Subcutaneous abdominal adipose tissue (tissue), 5 donors: ENCODE results near the gene ACTN4.
A peak's percentile ranks its signal among the peaks of the same experiment; 100 is the strongest.

Experiments
- H3K27ac ChIP-seq: one replicate; pipeline ENCODE4 v1.7.0; 2013; ENCODE audit warnings: low read depth, mild to moderate bottlenecking, inconsistent platforms, low read length, moderate library complexity
- H3K27me3 ChIP-seq, 5 donors: one replicate each; pipeline ENCODE4 v1.7.0; 2013; ENCODE audit warnings: low read length in 5 of 5, inconsistent platforms in 1 of 5; ENCODE audit not compliant: control insufficient read depth in 5 of 5, insufficient read depth in 4 of 5
- H3K36me3 ChIP-seq, 5 donors: one replicate each; pipeline ENCODE4 v1.7.0; 2013; ENCODE audit warnings: low read length in 5 of 5; ENCODE audit not compliant: control insufficient read depth in 5 of 5, insufficient read depth in 5 of 5
- H3K4me1 ChIP-seq, 5 donors: one replicate each; pipeline ENCODE4 v1.7.0; 2013; ENCODE audit warnings: low read length in 5 of 5, mild to moderate bottlenecking in 3 of 5, moderate library complexity in 1 of 5; ENCODE audit not compliant: control insufficient read depth in 5 of 5, insufficient read depth in 5 of 5
- H3K4me3 ChIP-seq, 5 donors: one replicate each; pipeline ENCODE4 v1.7.0; 2013; ENCODE audit warnings: low read length in 5 of 5, low read depth in 1 of 5
- H3K9ac ChIP-seq, 5 donors: one replicate each; pipeline ENCODE4 v1.7.0; 2013; ENCODE audit warnings: low read length in 5 of 5, mild to moderate bottlenecking in 4 of 5, moderate library complexity in 3 of 5
- H3K9me3 ChIP-seq, 5 donors: one replicate each; pipeline ENCODE4 v1.7.0; 2013; ENCODE audit warnings: low read length in 5 of 5; ENCODE audit not compliant: control insufficient read depth in 5 of 5
- donor health status: healthy.
- donor health status: healthy.
- donor health status: healthy.
- donor health status: healthy.
- donor health status: healthy.

Gene ACTN4

DNA sequence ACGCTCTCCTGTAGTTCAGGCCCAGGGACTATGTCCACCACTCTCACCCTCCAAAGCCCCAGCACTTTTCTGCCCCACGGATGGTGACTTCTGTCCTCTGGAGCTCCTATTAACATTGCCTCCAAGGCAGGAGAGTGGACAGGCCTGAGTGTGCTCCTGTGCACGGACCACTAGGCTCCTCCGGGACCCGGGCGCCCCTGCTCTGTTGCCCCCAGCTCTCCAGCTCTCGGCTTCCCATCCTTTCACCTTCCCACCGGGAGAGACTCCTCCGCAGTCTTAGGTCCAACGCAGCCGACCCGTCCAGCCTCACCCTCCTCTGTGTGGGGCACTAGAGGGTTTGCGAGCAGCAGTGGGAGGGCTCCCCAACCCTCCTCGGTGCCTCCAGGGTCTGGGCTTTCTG, 66.4 kb downstream of the ACTN4 start:
- Histone ChIP-seq H3K4me3 (no peak overlapping the region), H3K27ac (no peak overlapping the region), H3K9ac (no peak overlapping the region), H3K36me3 (peaks cover 0 to 98% (median 91%) of the 10 kb centered on the region in 5 donors), H3K4me1 (peaks cover 9 to 55% (median 51%) of the 10 kb centered on the region in 5 donors), H3K9me3 (no peaks in the 10 kb centered on the region), H3K27me3 (no peaks in the 10 kb centered on the region)

- H3K4me1 ChIP-seq: peaks cover 12 to 55% (median 51%) of the 10 kb centered on the region in 5 donors
- H3K9ac ChIP-seq: no peak overlapping the region
- H3K27ac ChIP-seq: no peak overlapping the region
- H3K4me3 ChIP-seq: no peak overlapping the region
- H3K27me3 ChIP-seq: no peaks in the 10 kb centered on the region
- H3K9me3 ChIP-seq: no peaks in the 10 kb centered on the region
- peaks cover 0 to 98% (median 91%) of the 10 kb centered on the region in 5 donors for H3K36me3 ChIP-seq
Observed at GRCh38 chr19:38714354-38714778, 66.9 kb downstream of the ACTN4 start.

DNA sequence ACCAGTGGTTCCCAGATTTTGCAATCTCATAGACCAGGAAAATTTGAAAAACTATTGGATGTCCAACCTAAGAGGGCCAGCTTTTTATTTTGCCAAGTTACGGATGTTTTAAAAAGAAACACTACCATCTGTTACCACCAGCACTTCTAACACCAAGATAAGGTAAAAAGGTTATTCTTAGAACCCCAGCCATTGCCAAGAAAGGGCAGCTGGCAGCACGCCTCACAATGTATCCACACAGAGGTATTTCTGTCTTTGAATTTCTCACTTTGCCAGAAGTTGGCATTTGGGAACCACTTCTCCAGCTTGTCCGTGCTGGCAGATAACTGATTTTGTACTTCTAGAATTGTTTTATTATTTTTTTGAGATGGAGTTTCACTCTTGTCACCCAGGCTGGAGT, 68.1 kb downstream of the ACTN4 start:
- H3K4me1 ChIP-seq: peaks cover 10 to 50% (median 47%) of the 10 kb centered on the region in 5 donors
- H3K27ac ChIP-seq: no peak overlapping the region
- no peaks in the 10 kb centered on the region for H3K9me3 ChIP-seq
- H3K36me3 ChIP-seq: peaks cover 0 to 98% (median 89%) of the 10 kb centered on the region in 5 donors
- no peak overlapping the region for H3K4me3 ChIP-seq
- H3K27me3 ChIP-seq: no peaks in the 10 kb centered on the region
- H3K9ac ChIP-seq: no peak overlapping the region

- Histone ChIP-seq H3K4me3 (no peak overlapping the region), H3K4me1 (peaks cover 8 to 37% (median 32%) of the 10 kb centered on the region in 5 donors), H3K9ac (no peak overlapping the region), H3K27me3 (no peaks in the 10 kb centered on the region), H3K9me3 (no peaks in the 10 kb centered on the region), H3K27ac (no peak overlapping the region), H3K36me3 (peaks cover 0 to 98% (median 90%) of the 10 kb centered on the region in 5 donors)
Observed at GRCh38 chr19:38717051-38717450, 69.6 kb downstream of the ACTN4 start.

GRCh38 chr19:38717855-38718254, 70.4 kb downstream of the ACTN4 start:
- no peaks in the 10 kb centered on the region for H3K27me3 ChIP-seq
- no peak overlapping the region for H3K4me3 ChIP-seq
- peaks cover 0 to 98% (median 91%) of the 10 kb centered on the region in 5 donors for H3K36me3 ChIP-seq
- H3K9ac ChIP-seq: no peak overlapping the region
- H3K27ac ChIP-seq: no peak overlapping the region
- H3K9me3 ChIP-seq: no peaks in the 10 kb centered on the region
- H3K4me1 ChIP-seq: peaks cover 8 to 35% (median 24%) of the 10 kb centered on the region in 5 donors

GRCh38 chr19:38718747-38719543, 71.5 kb downstream of the ACTN4 start:
- H3K27ac ChIP-seq: peak overlapping the region; percentile 41
- no peaks in the 10 kb centered on the region for H3K9me3 ChIP-seq
- H3K9ac ChIP-seq: peak overlapping the region in 1 of 5 donors; percentile 31
- peaks cover 5 to 30% (median 15%) of the 10 kb centered on the region in 5 donors for H3K4me1 ChIP-seq
- H3K4me3 ChIP-seq: no peak overlapping the region
- peaks cover 0 to 98% (median 91%) of the 10 kb centered on the region in 5 donors for H3K36me3 ChIP-seq
- no peaks in the 10 kb centered on the region for H3K27me3 ChIP-seq

DNA sequence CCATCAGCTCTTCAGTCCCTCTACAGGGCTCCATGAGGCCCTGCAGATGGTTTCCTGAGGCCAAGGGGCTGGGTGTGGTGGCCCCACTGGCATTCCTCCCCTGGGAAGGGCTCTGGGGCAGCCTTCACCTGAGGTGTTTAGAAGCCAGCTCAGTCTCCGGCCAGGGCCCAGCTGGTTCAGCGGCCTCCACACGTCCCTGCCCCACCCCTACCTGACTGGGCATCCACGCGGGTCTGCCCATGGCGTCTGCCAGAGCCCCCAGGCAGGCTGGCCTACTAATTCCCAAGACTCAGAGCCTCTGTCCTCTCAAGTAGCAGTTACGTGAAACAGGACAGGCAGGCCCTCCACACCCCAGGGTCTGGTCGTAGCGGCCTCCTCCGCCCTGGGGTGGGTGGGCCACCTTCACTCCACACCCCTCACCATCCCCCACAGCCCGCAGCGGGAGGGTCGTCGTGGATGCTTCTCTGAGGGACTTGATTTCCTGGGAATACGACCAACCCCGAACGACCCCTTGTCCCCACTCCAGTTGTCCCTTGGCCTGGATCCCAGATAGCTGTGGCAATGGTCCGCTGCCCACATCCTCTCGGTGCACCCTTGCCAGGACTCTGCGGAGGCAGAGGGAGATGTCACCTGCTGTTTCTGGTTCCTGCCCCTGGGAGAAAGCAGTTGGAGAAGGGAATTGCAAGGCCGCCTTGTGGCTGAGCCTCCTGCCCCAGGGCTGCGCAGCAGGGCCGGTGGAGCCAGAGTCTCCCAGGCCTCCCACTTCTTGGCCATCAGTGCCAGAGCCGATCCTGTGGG, 72.5 kb downstream of the ACTN4 start:
- Histone ChIP-seq H3K4me1 (peaks cover 5 to 30% (median 15%) of the 10 kb centered on the region in 5 donors), H3K4me3 (no peak overlapping the region), H3K36me3 (peaks cover 0 to 98% (median 91%) of the 10 kb centered on the region in 5 donors), H3K9ac (peak overlapping the region in 1 of 5 donors; percentile 31), H3K27me3 (no peaks in the 10 kb centered on the region), H3K9me3 (no peaks in the 10 kb centered on the region), H3K27ac (peak overlapping the region; percentile 41)

DNA sequence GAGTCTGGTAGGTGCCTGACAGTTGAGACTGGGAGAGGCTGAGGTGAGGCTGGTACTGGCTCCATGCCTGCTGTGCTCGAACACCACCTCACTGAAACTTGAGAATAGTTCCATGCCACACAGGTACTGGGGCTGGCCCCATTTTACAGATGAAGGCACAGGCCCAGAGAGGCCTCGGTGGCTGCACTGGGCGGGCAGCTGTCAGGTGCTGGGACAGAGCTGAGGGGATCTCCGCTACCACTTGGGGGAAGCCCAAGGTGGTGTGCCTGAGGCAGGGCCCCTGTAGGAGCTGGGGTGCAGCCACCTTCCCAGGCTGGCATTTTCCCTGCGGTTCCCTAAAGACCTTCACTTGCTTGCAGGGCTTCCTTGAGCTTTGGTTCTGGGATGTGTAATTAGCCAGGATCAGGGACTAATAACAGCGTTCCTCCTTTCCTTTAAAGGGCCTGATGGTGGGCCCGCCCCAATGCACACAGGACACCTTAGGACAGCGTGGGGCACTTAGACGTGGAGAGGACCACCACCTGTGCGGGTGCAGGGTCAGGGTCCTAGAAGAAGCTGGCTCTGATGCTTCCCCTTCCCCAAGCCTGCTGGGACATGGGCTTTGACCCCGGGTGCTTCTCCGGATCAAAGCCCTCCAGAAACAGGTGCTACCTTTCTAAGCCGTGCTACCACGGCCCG, 73.2 kb downstream of the ACTN4 start:
- H3K27me3 ChIP-seq: no peaks in the 10 kb centered on the region
- no peaks in the 10 kb centered on the region for H3K9me3 ChIP-seq
- peaks cover 5 to 30% (median 15%) of the 10 kb centered on the region in 5 donors for H3K4me1 ChIP-seq
- H3K9ac ChIP-seq: no peak overlapping the region
- no peak overlapping the region for H3K4me3 ChIP-seq
- H3K36me3 ChIP-seq: peaks cover 0 to 98% (median 95%) of the 10 kb centered on the region in 5 donors
- H3K27ac ChIP-seq: no peak overlapping the region

DNA sequence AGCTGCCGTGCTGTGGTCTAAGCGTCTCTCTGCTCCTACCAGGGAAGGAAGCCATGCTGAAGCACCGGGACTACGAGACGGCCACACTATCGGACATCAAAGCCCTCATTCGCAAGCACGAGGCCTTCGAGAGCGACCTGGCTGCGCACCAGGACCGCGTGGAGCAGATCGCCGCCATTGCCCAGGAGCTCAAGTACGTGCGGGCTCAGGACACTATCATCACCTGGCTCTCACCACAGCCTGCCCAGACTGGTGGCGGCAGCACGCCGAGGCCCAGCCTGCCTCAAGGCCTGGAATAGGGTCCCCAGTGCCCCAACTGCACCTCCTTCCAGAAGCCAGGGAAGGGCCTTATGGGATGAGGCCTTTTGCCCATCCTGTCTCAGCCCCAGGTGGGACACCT, 74.0 kb downstream of the ACTN4 start:
- H3K27me3 ChIP-seq: no peaks in the 10 kb centered on the region
- peaks cover 5 to 30% (median 15%) of the 10 kb centered on the region in 5 donors for H3K4me1 ChIP-seq
- no peaks in the 10 kb centered on the region for H3K9me3 ChIP-seq
- no peak overlapping the region for H3K27ac ChIP-seq
- peak overlapping the region in 1 of 5 donors; percentile 14 for H3K9ac ChIP-seq
- no peak overlapping the region for H3K4me3 ChIP-seq
- peaks cover 0 to 100% (median 98%) of the 10 kb centered on the region in 5 donors for H3K36me3 ChIP-seq
